HG03159 (cell line): Measurements from ENCODE around the gene OTOG.

Experiments
- ATAC-seq: cut with Tn5 transposase; IDR thresholded peaks from one replicate; pipeline ENCODE4 v1.9.1; 2021; ENCODE audit warnings: mild to moderate bottlenecking, moderate library complexity; ENCODE audit not compliant: unreplicated experiment

Gene OTOG

GRCh38 chr11:17691550-17691949 is 144.5 kb downstream of the OTOG start:
- ATAC-seq = no peak

- no peak for ATAC-seq
Observed at GRCh38 chr11:17691976-17692375, 144.9 kb downstream of the OTOG start.

GRCh38 chr11:17692931-17693330 is 145.9 kb downstream of the OTOG start:
- no peak for ATAC-seq

- no peak for ATAC-seq
Observed at GRCh38 chr11:17693531-17693930, 146.5 kb downstream of the OTOG start.

GRCh38 chr11:17694494-17695110 is 147.5 kb downstream of the OTOG start:
- no peak for ATAC-seq

GRCh38 chr11:17695454-17696441 is 148.7 kb downstream of the OTOG start:
- no peak for ATAC-seq

- no peak for ATAC-seq
Observed at GRCh38 chr11:17696741-17697140, 149.7 kb downstream of the OTOG start.
